Lung (tissue), 12 donors: ENCODE measurements around the gene ANAPC5. TPM values are rescaled to one million over a fixed set of nuclear protein-coding genes. Genes with fewer than 3 reads are reported as not detected.
A peak's percentile ranks its signal among the peaks of the same experiment; 100 is the strongest.

Experiments
- ATAC-seq: fragments of 200-7000 bp; cut with Tn5 transposase; one replicate; pipeline ENCODE4 v1.9.1; 2020; ENCODE audit warnings: moderate number of reproducible peaks; ENCODE audit not compliant: insufficient read depth, low FRiP score
- DNase-seq, 3 donors: peaks; one replicate each; pipeline ENCODE4 v3.0.0-alpha.2; 2013 to 2017
- H3K27ac ChIP-seq, 2 donors: one replicate each; pipeline ENCODE4 v1.5.1; 2013; ENCODE audit warnings: mild to moderate bottlenecking in 2 of 2, moderate library complexity in 2 of 2, control low read depth in 1 of 2, inconsistent platforms in 1 of 2, low read depth in 1 of 2, low read length in 1 of 2
- H3K27me3 ChIP-seq, 3 donors: one replicate each; pipeline ENCODE4 v1.5.1; 2013; ENCODE audit warnings: low read length in 2 of 3; ENCODE audit not compliant: control insufficient read depth in 3 of 3, insufficient read depth in 3 of 3
- H3K36me3 ChIP-seq, 4 donors: one replicate each; pipeline ENCODE4 v1.5.1; 2013; ENCODE audit warnings: low read length in 4 of 4, mild to moderate bottlenecking in 1 of 4, moderate library complexity in 1 of 4; ENCODE audit not compliant: control insufficient read depth in 4 of 4, insufficient read depth in 4 of 4
- H3K4me1 ChIP-seq, 5 donors: one replicate each; pipeline ENCODE4 v1.5.1; 2013; ENCODE audit warnings: low read length in 5 of 5, mild to moderate bottlenecking in 2 of 5, moderate library complexity in 1 of 5; ENCODE audit not compliant: control insufficient read depth in 5 of 5, insufficient read depth in 5 of 5
- H3K4me3 ChIP-seq: one replicate; pipeline ENCODE4 v1.5.1; 2013; ENCODE audit warnings: mild to moderate bottlenecking, control low read depth, moderate library complexity
- H3K9ac ChIP-seq, 2 donors: one replicate each; pipeline ENCODE4 v1.5.1; 2013; ENCODE audit warnings: low read length in 2 of 2, control low read depth in 1 of 2; ENCODE audit not compliant: insufficient read depth in 1 of 2
- H3K9me3 ChIP-seq, 4 donors: one replicate each; pipeline ENCODE4 v1.5.1; 2013; ENCODE audit warnings: low read length in 3 of 4, mild to moderate bottlenecking in 1 of 4, moderate library complexity in 1 of 4; ENCODE audit not compliant: control insufficient read depth in 4 of 4, insufficient read depth in 3 of 4
- CTCF ChIP-seq: IDR thresholded peaks from 2 replicates; pipeline ENCODE4 v1.5.1; 2012; ENCODE audit warnings: mild to moderate bottlenecking; ENCODE audit errors: control extremely low read depth, extremely low read depth
- WGBS, 2 donors: extraction: QIAGEN DNeasy Blood & Tissue Kit; methylation state at CpG; one replicate each; pipeline ENCODE4 v1.1.7; 2013; 5-methylcytosine and 5-hydroxymethylcytosine counted together
- polyA plus RNA-seq, 2 donors: library from polyadenylated mRNA; stranded (reverse); fragments of 200-250 nt; gene quantifications; one replicate each; pipeline ENCODE4 v1.2.1, GENCODE V29; 2013
- total RNA-seq, 2 donors: library from RNA; depleted of rRNA in 1 of 2; stranded (reverse); fragments of >200 nt in 1 of 2; gene quantifications; one replicate each; pipeline ENCODE4 v1.2.1, GENCODE V29; 2014 to 2021
- donor health status: control.
- donor health status: control.
- donor health status: Bipolar disorder and iron deficiency.
- donor health status: healthy.
- donor health status: DM: yes; HTN: yes; CAD: no.

The ANAPC5 gene
- total and polyA plus RNA-seq, 4 donors: 80.9 to 164 (median 89.3) TPM

GRCh38 chr12:121326996-121327674, 25.1 kb downstream of the ANAPC5 start:
- no peaks in the 10 kb centered on the region for H3K27me3 ChIP-seq
- no peak overlapping the region for H3K9ac ChIP-seq
- H3K4me1 ChIP-seq: peaks cover 0 to 6% (median 0%) of the 10 kb centered on the region in 5 donors
- H3K36me3 ChIP-seq: peaks cover 31 to 45% (median 37%) of the 10 kb centered on the region in 4 donors
- DNase-seq: no peak
- TF ChIP-seq CTCF: no peak
- WGBS, 2 donors: 62 to 72% methylated on average over 21 of the region's 21 CpGs
- no peak for ATAC-seq
- no peak overlapping the region for H3K4me3 ChIP-seq
- peak overlapping the region in 1 of 2 donors; percentile 16 for H3K27ac ChIP-seq
- peaks cover 0 to 2% (median 0%) of the 10 kb centered on the region in 4 donors for H3K9me3 ChIP-seq

GRCh38 chr12:121325922-121326396, 26.3 kb downstream of the ANAPC5 start:
- DNase-seq: no peak
- TF ChIP-seq CTCF: no peak
- no peak overlapping the region for H3K4me3 ChIP-seq
- ATAC-seq: no peak
- no peaks in the 10 kb centered on the region for H3K27me3 ChIP-seq
- H3K36me3 ChIP-seq: peaks cover 29 to 39% (median 31%) of the 10 kb centered on the region in 4 donors
- 17 to 45% methylated on average over 5 of the region's 5 CpGs for WGBS, 2 donors
- H3K9me3 ChIP-seq: peaks cover 0 to 2% (median 0%) of the 10 kb centered on the region in 4 donors
- H3K9ac ChIP-seq: no peak overlapping the region
- no peak overlapping the region for H3K27ac ChIP-seq
- H3K4me1 ChIP-seq: peaks cover 0 to 6% (median 0%) of the 10 kb centered on the region in 5 donors

- no peak overlapping the region for H3K9ac ChIP-seq
- H3K4me1 ChIP-seq: peaks cover 0 to 6% (median 0%) of the 10 kb centered on the region in 5 donors
- TF ChIP-seq CTCF: no peak
- H3K9me3 ChIP-seq: peaks cover 0 to 2% (median 0%) of the 10 kb centered on the region in 4 donors
- ATAC-seq (no peak), DNase-seq (no peak)
- no peaks in the 10 kb centered on the region for H3K27me3 ChIP-seq
- WGBS, 2 donors: 85 to 94% methylated on average over 3 of the region's 3 CpGs
- H3K4me3 ChIP-seq: no peak overlapping the region
- H3K36me3 ChIP-seq: peaks cover 17 to 33% (median 24%) of the 10 kb centered on the region in 4 donors
- H3K27ac ChIP-seq: no peak overlapping the region
These were observed 28.3 kb downstream of the ANAPC5 start for GRCh38 chr12:121323908-121324307.
